BLaER1 (cell line): ENCODE results near the gene TICAM1.

Source experiments
- H3K27ac ChIP-seq: shearing (Covaris generic); formaldehyde crosslinking; 2 replicates; pipeline ENCODE4 v1.8.1; 2022
- H3K27me3 ChIP-seq: shearing (Covaris generic); formaldehyde crosslinking; 2 replicates; pipeline ENCODE4 v1.8.1; 2022
- H3K36me3 ChIP-seq: shearing (Covaris generic); formaldehyde crosslinking; 2 replicates; pipeline ENCODE4 v1.8.1; 2022
- H3K4me1 ChIP-seq: shearing (Covaris generic); formaldehyde crosslinking; 2 replicates; pipeline ENCODE4 v1.8.1; 2022
- H3K4me2 ChIP-seq: shearing (Covaris generic); formaldehyde crosslinking; 2 replicates; pipeline ENCODE4 v1.8.1; 2022
- H3K4me3 ChIP-seq: shearing (Covaris generic); formaldehyde crosslinking; 2 replicates; pipeline ENCODE4 v1.8.1; 2022
- H3K9ac ChIP-seq: shearing (Covaris generic); formaldehyde crosslinking; 2 replicates; pipeline ENCODE4 v1.8.1; 2022
- H3K9me3 ChIP-seq: shearing (Covaris generic); formaldehyde crosslinking; 2 replicates; pipeline ENCODE4 v1.8.1; 2022
- H4K20me1 ChIP-seq: shearing (Covaris generic); formaldehyde crosslinking; 2 replicates; pipeline ENCODE4 v1.8.1; 2022
- Cebpa-rat ChIP-seq: shearing (Covaris generic); IDR thresholded peaks from 2 replicates; pipeline ENCODE4 v1.8.1; 2022

Gene TICAM1

GRCh38 chr19:4831304-4831978, at the start of gene TICAM1:
Gene TICAM1, minus strand, starts transcription at chr19:4831712. Its CDS starts 13,335 bp downstream, at chr19:4818377.
- H3K9ac ChIP-seq = peak within 1 kb of the TSS; percentile 92
- H3K4me1 ChIP-seq = peaks cover 33% of the 10 kb centered on the region
- H4K20me1 ChIP-seq = peaks cover 27% of the 10 kb centered on the region; the same call in 1 of the 2 replicates
- H3K36me3 ChIP-seq = 0 out of 2 replicates have a peak, but pooled peaks cover 8% of the 10 kb centered on the region
- H3K27me3 ChIP-seq = no peaks in the 10 kb centered on the region
- H3K27ac ChIP-seq = peak within 1 kb of the TSS; percentile 91
- H3K4me2 ChIP-seq = peak within 1 kb of the TSS; percentile 94
- H3K4me3 ChIP-seq = peak within 1 kb of the TSS; percentile 90
- no peak for TF ChIP-seq Cebpa-rat
- H3K9me3 ChIP-seq = no peaks in the 10 kb centered on the region

DNA sequence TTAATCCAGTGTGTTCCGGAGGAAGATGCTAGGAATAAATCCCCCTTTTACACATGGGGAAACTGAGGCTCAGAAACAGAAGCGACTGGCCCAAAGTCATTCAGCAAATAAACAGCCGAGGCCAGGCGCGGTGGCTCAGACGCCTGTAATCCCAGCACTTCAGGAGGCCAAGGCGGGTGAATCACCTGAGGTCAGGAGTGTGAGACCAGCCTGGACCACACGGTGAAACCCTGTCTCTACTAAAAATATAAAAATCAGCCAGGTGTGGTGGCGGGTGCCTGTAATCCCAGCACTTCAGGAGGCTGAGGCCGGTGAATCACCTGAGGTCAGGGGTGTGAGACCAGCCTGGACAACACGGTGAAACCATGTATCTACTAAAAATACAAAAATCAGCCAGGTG, 47.5 kb upstream of the TICAM1 start:
- H3K27me3 ChIP-seq = no peaks in the 10 kb centered on the region
- no peaks in the 10 kb centered on the region for H3K36me3 ChIP-seq
- H3K4me3 ChIP-seq = no peak overlapping the region
- H3K9ac ChIP-seq = peak overlapping the region; percentile 95
- H3K27ac ChIP-seq = peak overlapping the region; percentile 100
- no peaks in the 10 kb centered on the region for H4K20me1 ChIP-seq
- no peak for TF ChIP-seq Cebpa-rat
- H3K4me2 ChIP-seq = peak overlapping the region; percentile 83
- no peaks in the 10 kb centered on the region for H3K9me3 ChIP-seq
- H3K4me1 ChIP-seq = peaks cover 86% of the 10 kb centered on the region

GRCh38 chr19:4878491-4878968, 47.0 kb upstream of the TICAM1 start:
- peaks cover 91% of the 10 kb centered on the region for H3K4me1 ChIP-seq
- H3K27ac ChIP-seq = peak overlapping the region; percentile 100
- H3K4me3 ChIP-seq = peak overlapping the region; percentile 45
- H3K36me3 ChIP-seq = no peaks in the 10 kb centered on the region
- no peaks in the 10 kb centered on the region for H4K20me1 ChIP-seq
- H3K27me3 ChIP-seq = no peaks in the 10 kb centered on the region
- no peaks in the 10 kb centered on the region for H3K9me3 ChIP-seq
- peak overlapping the region; percentile 95 for H3K9ac ChIP-seq
- no peak for TF ChIP-seq Cebpa-rat
- H3K4me2 ChIP-seq = peak overlapping the region; percentile 83

GRCh38 chr19:4877753-4878490, 46.4 kb upstream of the TICAM1 start:
- Histone ChIP-seq H3K4me2 (peak overlapping the region; percentile 83), H3K27ac (peak overlapping the region; percentile 100), H3K27me3 (no peaks in the 10 kb centered on the region), H3K4me1 (peaks cover 96% of the 10 kb centered on the region), H3K9me3 (no peaks in the 10 kb centered on the region), H3K4me3 (peak overlapping the region; percentile 45), H3K36me3 (no peaks in the 10 kb centered on the region), H3K9ac (peak overlapping the region; percentile 95), H4K20me1 (no peaks in the 10 kb centered on the region)
- TF ChIP-seq Cebpa-rat = no peak

GRCh38 chr19:4873930-4874329, 42.4 kb upstream of the TICAM1 start:
- Histone ChIP-seq H3K9ac (peak overlapping the region; percentile 68), H3K27me3 (no peaks in the 10 kb centered on the region), H3K4me3 (no peak overlapping the region), H4K20me1 (no peaks in the 10 kb centered on the region), H3K9me3 (no peaks in the 10 kb centered on the region), H3K4me2 (peak overlapping the region; percentile 50), H3K4me1 (peaks cover 90% of the 10 kb centered on the region), H3K36me3 (no peaks in the 10 kb centered on the region), H3K27ac (peak overlapping the region; percentile 81)
- no peak for TF ChIP-seq Cebpa-rat

- H3K4me1 ChIP-seq = peaks cover 81% of the 10 kb centered on the region
- no peaks in the 10 kb centered on the region for H3K27me3 ChIP-seq
- no peak overlapping the region for H3K4me3 ChIP-seq
- H3K36me3 ChIP-seq = no peaks in the 10 kb centered on the region
- H3K4me2 ChIP-seq = 0 out of 2 replicates have a peak overlapping the region, but pooled peaks have one; percentile 50
- H3K9me3 ChIP-seq = no peaks in the 10 kb centered on the region
- no peak overlapping the region for H3K27ac ChIP-seq
- no peak for TF ChIP-seq Cebpa-rat
- no peak overlapping the region; the same call in 1 of the 2 replicates for H3K9ac ChIP-seq
- H4K20me1 ChIP-seq = peaks cover 3% of the 10 kb centered on the region
These were observed 40.2 kb upstream of the TICAM1 start for GRCh38 chr19:4871711-4872110.

DNA sequence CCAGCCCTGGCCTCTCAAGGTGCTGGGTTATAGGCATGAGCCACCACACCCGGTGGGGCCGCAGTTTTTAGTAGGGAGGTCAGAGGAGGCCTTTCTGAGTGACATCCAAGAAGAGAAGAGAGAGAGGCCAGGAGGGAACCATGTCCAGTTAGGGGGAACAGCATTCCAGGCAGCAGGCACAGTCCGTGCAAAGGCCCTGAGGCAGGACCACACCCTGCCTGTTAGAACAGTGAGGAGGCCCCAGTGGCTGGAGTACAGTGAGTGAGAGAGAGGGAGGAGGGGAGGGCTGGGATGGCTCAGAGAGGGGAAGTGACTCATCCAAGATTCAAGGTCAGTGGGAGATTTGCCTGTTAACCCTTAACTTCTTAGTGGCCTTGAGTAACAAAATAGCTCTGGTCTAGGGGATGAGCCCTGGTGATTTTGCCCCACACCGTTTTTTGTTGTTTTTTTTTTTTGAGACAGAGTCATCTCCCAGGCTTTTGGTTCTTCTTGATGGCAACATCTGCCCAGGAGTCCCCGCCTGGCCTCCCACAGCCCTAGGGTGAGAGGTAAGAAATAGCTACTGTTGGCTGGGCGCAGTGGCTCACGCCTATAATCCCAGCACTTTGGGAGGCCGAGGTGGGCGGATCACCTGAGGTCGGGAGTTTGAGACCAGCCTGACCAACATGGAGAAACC, 38.7 kb upstream of the TICAM1 start:
- Histone ChIP-seq H3K9me3 (no peaks in the 10 kb centered on the region), H3K4me1 (peaks cover 81% of the 10 kb centered on the region), H3K4me3 (no peak overlapping the region), H3K9ac (no peak overlapping the region), H3K27me3 (no peaks in the 10 kb centered on the region), H3K4me2 (peak overlapping the region; percentile 11; the same call in 1 of the 2 replicates), H3K36me3 (no peaks in the 10 kb centered on the region), H4K20me1 (peaks cover 18% of the 10 kb centered on the region), H3K27ac (peak overlapping the region; percentile 15; the same call in 1 of the 2 replicates)
- no peak for TF ChIP-seq Cebpa-rat

DNA sequence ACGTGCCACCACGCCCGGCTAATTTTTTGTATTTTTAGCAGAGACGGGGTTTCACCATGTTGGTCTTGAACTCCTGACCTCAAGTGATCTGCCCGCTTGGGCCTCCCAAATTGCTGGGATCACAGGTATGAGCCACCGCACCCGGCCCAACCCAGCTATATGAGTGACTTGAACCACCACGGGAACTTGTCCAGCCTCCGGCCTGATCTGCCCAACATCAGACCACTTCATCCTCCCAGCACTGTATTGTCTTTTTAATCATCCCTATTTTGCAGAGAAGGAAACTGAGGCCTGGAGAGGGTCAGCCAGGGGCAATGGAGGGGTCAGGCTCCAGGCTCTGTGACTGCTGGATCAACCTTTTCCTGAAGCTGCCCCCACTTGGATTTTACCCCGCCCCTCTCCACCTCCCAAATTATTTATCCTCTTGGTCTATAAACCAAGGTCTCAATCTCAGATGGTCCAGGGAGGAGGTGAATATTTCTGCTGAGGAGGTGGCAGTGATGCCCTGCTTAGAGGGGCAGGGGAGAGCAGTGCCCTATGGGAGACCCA, 36.8 kb upstream of the TICAM1 start:
- Histone ChIP-seq H3K27ac (peak overlapping the region; percentile 85; the same call in 1 of the 2 replicates), H3K4me2 (peak overlapping the region; percentile 95), H4K20me1 (peaks cover 30% of the 10 kb centered on the region), H3K9me3 (no peaks in the 10 kb centered on the region), H3K9ac (no peak overlapping the region), H3K4me3 (peak overlapping the region; percentile 86; the same call in 1 of the 2 replicates), H3K36me3 (peaks cover 6% of the 10 kb centered on the region; the same call in 1 of the 2 replicates), H3K4me1 (peaks cover 85% of the 10 kb centered on the region), H3K27me3 (no peaks in the 10 kb centered on the region)
- TF ChIP-seq Cebpa-rat = no peak

DNA sequence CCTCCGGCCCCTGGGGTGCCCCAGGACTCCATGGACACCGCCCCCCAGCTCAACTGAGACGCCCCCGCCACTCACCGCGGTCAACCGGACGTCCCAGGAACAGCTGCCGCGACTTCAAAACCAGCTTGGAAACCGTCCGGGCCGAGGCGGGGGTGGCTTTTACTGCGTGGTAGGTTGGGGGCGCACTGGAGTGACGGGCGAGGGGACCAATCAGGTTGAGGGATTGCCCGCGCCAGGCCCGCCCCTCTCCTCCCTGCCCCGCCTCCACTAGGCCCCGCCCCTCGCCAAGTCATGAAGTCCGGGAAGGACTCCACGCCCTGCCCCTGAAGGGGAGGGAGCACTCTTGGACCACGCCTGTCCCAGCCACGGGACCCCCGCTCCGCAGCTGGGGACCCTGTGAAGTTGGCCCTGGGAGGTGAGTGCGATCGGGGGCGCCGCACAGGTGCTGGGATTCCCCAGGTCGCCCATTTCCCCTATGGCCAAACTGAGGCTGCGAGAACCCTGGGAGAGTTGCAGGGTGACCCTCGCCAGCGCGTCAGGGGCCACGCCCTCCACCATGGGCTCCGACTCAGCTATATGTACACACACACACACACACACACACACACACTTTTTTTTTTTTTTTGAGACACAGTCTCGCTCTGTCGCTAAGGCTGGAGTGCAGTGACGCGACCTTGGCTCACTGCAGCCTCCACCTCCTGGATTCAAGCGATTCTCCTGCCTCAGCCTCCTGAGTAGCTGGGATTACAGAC, 36.2 kb upstream of the TICAM1 start, which contains the start of gene PLIN3:
Gene PLIN3 (minus strand): TSS at position 134 of the 752 bp plus-strand sequence. CDS start 6,273 bp downstream, outside the sequence.
- Histone ChIP-seq H3K9me3 (no peaks in the 10 kb centered on the region), H4K20me1 (peaks cover 34% of the 10 kb centered on the region), H3K4me2 (peak within 1 kb of the TSS; percentile 95), H3K4me3 (peak within 1 kb of the TSS; percentile 86), H3K9ac (peak within 1 kb of the TSS; percentile 91), H3K27ac (peak within 1 kb of the TSS; percentile 85), H3K27me3 (no peaks in the 10 kb centered on the region), H3K4me1 (peaks cover 85% of the 10 kb centered on the region), H3K36me3 (peaks cover 9% of the 10 kb centered on the region)
- TF ChIP-seq Cebpa-rat = no peak
